Adrenal gland (tissue), 5 donors: ENCODE measurements around the gene SDR42E1.

ENCODE experiments used
- CTCF ChIP-seq, 6 experiments: fragments of 450-650 bp in 4 of 6; fragments of 200-600 bp in 2 of 6; sonication (generic) in 1 of 6; IDR thresholded peaks; 1 replicate in 5 of 6; 2 replicates in 1 of 6; pipeline versions ENCODE4 v1.5.1 to v1.8.0; 2016 to 2021; ENCODE audit warnings: antibody characterized with exemption in 6 of 6, mild to moderate bottlenecking in 2 of 6, moderate library complexity in 1 of 6
- POLR2A ChIP-seq, 2 donors: fragments of 450-650 bp; IDR thresholded peaks; one replicate each; pipeline ENCODE4 v1.6.1; 2017; ENCODE audit warnings: antibody characterized with exemption in 2 of 2, mild to moderate bottlenecking in 2 of 2, moderate library complexity in 1 of 2
- donor health status: DM: no; HTN: no; CAD: no.

- TF ChIP-seq CTCF (IDR thresholded peaks at IDR 0.05) (no peak), POLR2A (IDR thresholded peaks at IDR 0.05) (no peak)
Observed at GRCh38 chr16:82046941-82047340, 35.7 kb upstream of the SDR42E1 start.
